ENCODE measurements around the gene MYO5A. TPM values are rescaled to one million over a fixed set of nuclear protein-coding genes. Genes with fewer than 3 reads are reported as not detected.

The MYO5A gene
- polyA plus RNA-seq, 1 donor (not counting 4 experiments of a cell fraction or from before 2014, with no cell fraction given), result 53.8 TPM

DNA sequence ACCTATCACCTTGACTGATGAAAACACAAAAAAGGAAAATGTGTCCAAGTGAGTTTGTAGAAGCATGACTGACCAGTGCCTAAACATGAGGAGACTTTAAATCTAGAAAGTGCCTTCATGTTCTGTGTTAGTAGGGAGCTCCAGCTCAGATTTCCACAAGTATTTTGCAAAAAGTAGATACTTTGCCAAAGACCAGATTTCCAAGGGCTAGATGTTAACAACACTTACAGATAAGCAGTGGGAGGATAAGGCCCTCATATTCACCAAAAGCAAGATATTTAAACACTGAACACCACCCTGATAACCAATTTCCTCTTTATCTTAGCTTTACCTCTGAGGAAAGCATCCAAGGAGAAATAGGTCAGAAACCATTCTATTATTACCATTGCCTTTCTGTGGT lies 91.0 kb downstream of the MYO5A start:
- Histone ChIP-seq H3K27me3 (ENCODE audit: control insufficient read depth, extremely low read depth, insufficient read depth, low read length) (no peaks in the 10 kb centered on the region), H3K4me1 (ENCODE audit: control insufficient read depth, extremely low read depth, insufficient read depth, low read length) (peaks cover 31% of the 10 kb centered on the region), H3K4me3 (ENCODE audit: control insufficient read depth in 2 of 3, extremely low read depth in 1 of 3, insufficient read depth in 2 of 3, low read depth in 1 of 3, low read length in 3 of 3) (no peak overlapping the region), H3K9me3 (ENCODE audit: control insufficient read depth, low read depth, low read length) (no peaks in the 10 kb centered on the region), H3K36me3 (ENCODE audit: control insufficient read depth in 2 of 2, extremely low read depth in 1 of 2, insufficient read depth in 2 of 2, low read length in 2 of 2) (no peaks in the 10 kb centered on the region), H3K27ac (ENCODE audit: control insufficient read depth, insufficient read depth, low read length) (no peak overlapping the region), H3K9ac (ENCODE audit: control insufficient read depth, extremely low read depth, insufficient read depth, low read length) (no peak overlapping the region), H3K4me2 (ENCODE audit: control insufficient read depth, extremely low read depth, insufficient read depth, low read depth, low read length) (no peak overlapping the region), H3K79me2 (ENCODE audit: control insufficient read depth, insufficient read depth, low read length) (peaks cover 34% of the 10 kb centered on the region), H3K9me1 (ENCODE audit: control insufficient read depth, extremely low read depth, insufficient read depth, low read length) (peaks cover 4% of the 10 kb centered on the region), H2AFZ (ENCODE audit: control insufficient read depth, low read length) (no peak overlapping the region), H4K20me1 (ENCODE audit: control insufficient read depth, extremely low read depth, insufficient read depth, low read length) (no peaks in the 10 kb centered on the region)
- FAIRE-seq, result no peak
- dilution Hi-C loops (cut with MboI; ENCODE audit: extremely low pct_ligation_motif_present, low sequenced_read_pairs), result no loop called here
- no peak for TF ChIP-seq EZH2 (IDR thresholded peaks at IDR 0.05; ENCODE audit: low read length)
- TF ChIP-seq, protein P1, sequence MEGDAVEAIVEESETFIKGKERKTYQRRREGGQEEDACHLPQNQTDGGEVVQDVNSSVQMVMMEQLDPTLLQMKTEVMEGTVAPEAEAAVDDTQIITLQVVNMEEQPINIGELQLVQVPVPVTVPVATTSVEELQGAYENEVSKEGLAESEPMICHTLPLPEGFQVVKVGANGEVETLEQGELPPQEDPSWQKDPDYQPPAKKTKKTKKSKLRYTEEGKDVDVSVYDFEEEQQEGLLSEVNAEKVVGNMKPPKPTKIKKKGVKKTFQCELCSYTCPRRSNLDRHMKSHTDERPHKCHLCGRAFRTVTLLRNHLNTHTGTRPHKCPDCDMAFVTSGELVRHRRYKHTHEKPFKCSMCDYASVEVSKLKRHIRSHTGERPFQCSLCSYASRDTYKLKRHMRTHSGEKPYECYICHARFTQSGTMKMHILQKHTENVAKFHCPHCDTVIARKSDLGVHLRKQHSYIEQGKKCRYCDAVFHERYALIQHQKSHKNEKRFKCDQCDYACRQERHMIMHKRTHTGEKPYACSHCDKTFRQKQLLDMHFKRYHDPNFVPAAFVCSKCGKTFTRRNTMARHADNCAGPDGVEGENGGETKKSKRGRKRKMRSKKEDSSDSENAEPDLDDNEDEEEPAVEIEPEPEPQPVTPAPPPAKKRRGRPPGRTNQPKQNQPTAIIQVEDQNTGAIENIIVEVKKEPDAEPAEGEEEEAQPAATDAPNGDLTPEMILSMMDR (optimal IDR thresholded peaks at IDR 0.05 in 1 of 3, IDR thresholded peaks at IDR 0.05 in 1 of 3, conservative IDR thresholded peaks at IDR 0.05 in 1 of 3; ENCODE audit: extremely low read depth in 1 of 3, insufficient read depth in 2 of 3, low read length in 3 of 3), result no peak
- no peak for DNase-seq (ENCODE audit: low read depth, low spot score)

DNA sequence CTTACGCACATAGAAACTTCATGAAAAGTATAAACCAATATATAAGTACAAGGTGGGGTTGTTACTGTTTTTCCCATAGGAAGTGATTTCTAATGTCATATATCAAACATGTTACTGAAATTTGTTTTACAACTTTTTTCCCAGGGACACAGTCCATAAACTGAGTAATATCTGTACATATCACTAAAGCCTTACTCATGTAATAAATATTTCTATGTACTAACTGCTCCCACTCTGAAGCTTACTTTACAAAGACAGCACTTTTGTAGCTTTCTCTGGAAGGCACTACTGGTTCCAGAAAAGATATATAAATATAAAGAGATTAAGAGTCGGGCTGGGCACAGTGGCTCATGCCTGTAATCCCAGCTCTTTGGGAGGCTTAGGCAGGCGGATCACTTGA lies 91.7 kb downstream of the MYO5A start:
- Histone ChIP-seq H2AFZ (ENCODE audit: control insufficient read depth, low read length) (no peak overlapping the region), H3K27ac (ENCODE audit: control insufficient read depth, insufficient read depth, low read length) (no peak overlapping the region), H4K20me1 (ENCODE audit: control insufficient read depth, extremely low read depth, insufficient read depth, low read length) (no peaks in the 10 kb centered on the region), H3K36me3 (ENCODE audit: control insufficient read depth in 2 of 2, extremely low read depth in 1 of 2, insufficient read depth in 2 of 2, low read length in 2 of 2) (no peaks in the 10 kb centered on the region), H3K4me2 (ENCODE audit: control insufficient read depth, extremely low read depth, insufficient read depth, low read depth, low read length) (no peak overlapping the region), H3K9ac (ENCODE audit: control insufficient read depth, extremely low read depth, insufficient read depth, low read length) (no peak overlapping the region), H3K4me3 (ENCODE audit: control insufficient read depth in 2 of 3, extremely low read depth in 1 of 3, insufficient read depth in 2 of 3, low read depth in 1 of 3, low read length in 3 of 3) (no peak overlapping the region), H3K79me2 (ENCODE audit: control insufficient read depth, insufficient read depth, low read length) (peaks cover 30% of the 10 kb centered on the region), H3K27me3 (ENCODE audit: control insufficient read depth, extremely low read depth, insufficient read depth, low read length) (no peaks in the 10 kb centered on the region), H3K4me1 (ENCODE audit: control insufficient read depth, extremely low read depth, insufficient read depth, low read length) (peaks cover 26% of the 10 kb centered on the region), H3K9me1 (ENCODE audit: control insufficient read depth, extremely low read depth, insufficient read depth, low read length) (peaks cover 4% of the 10 kb centered on the region), H3K9me3 (ENCODE audit: control insufficient read depth, low read depth, low read length) (no peaks in the 10 kb centered on the region)
- DNase-seq (ENCODE audit: low read depth, low spot score) (no peak), FAIRE-seq (no peak)
- dilution Hi-C loops (cut with MboI; ENCODE audit: extremely low pct_ligation_motif_present, low sequenced_read_pairs), result no loop called here
- no peak for TF ChIP-seq EZH2 (IDR thresholded peaks at IDR 0.05; ENCODE audit: low read length)
- TF ChIP-seq, protein P1 (optimal IDR thresholded peaks at IDR 0.05 in 1 of 3, IDR thresholded peaks at IDR 0.05 in 1 of 3, conservative IDR thresholded peaks at IDR 0.05 in 1 of 3; ENCODE audit: extremely low read depth in 1 of 3, insufficient read depth in 2 of 3, low read length in 3 of 3), result no peak
